RWPE2 (cell line): ENCODE results near the gene TEF.
"Not testable (repeated sequence)": the region's sequence is repeated elsewhere in the genome, so short reads cannot be mapped to it uniquely, and the experiment has no call there.

Experiments used
- ATAC-seq: fragments of 200-7000 bp; cut with Tn5 transposase; 3 replicates; pipeline ENCODE4 v1.9.1; 2021; ENCODE audit warnings: low read depth
- DNase-seq: peaks from one replicate; pipeline ENCODE4 v3.0.0-alpha.2; 2020; ENCODE audit warnings: low spot score
- H3K27ac ChIP-seq: fragments of 450-650 bp; 2 replicates; pipeline ENCODE4 v1.5.1; 2017; ENCODE audit warnings: mild to moderate bottlenecking; ENCODE audit not compliant: poor library complexity, severe bottlenecking
- H3K27me3 ChIP-seq: fragments of 250-450 bp; sonication (Bioruptor Pico); 2 replicates; pipeline ENCODE4 v1.5.1; 2021; ENCODE audit warnings: mild to moderate bottlenecking, moderate library complexity; ENCODE audit not compliant: insufficient read depth, poor library complexity, severe bottlenecking
- H3K36me3 ChIP-seq: fragments of 250-450 bp; sonication (Bioruptor Pico); 2 replicates; pipeline ENCODE4 v1.5.1; 2020; ENCODE audit warnings: low read depth, mild to moderate bottlenecking, moderate library complexity
- H3K4me1 ChIP-seq: fragments of 250-450 bp; sonication (Bioruptor Pico); 2 replicates; pipeline ENCODE4 v1.5.1; 2021; ENCODE audit warnings: mild to moderate bottlenecking, moderate library complexity; ENCODE audit not compliant: insufficient read depth, poor library complexity, severe bottlenecking
- H3K4me3 ChIP-seq: fragments of 250-450 bp; sonication (Bioruptor Pico); 2 replicates; pipeline ENCODE4 v1.5.1; 2021; ENCODE audit warnings: mild to moderate bottlenecking, moderate library complexity; ENCODE audit not compliant: severe bottlenecking
- H3K9me3 ChIP-seq: fragments of 250-450 bp; sonication (Bioruptor Pico); 2 replicates; pipeline ENCODE4 v1.5.1; 2021; ENCODE audit warnings: mild to moderate bottlenecking, moderate library complexity; ENCODE audit not compliant: severe bottlenecking
- CTCF ChIP-seq: fragments of 450-650 bp; IDR thresholded peaks from one replicate; pipeline ENCODE4 v1.5.1; 2017; ENCODE audit warnings: mild to moderate bottlenecking, moderate library complexity; ENCODE audit not compliant: poor library complexity, severe bottlenecking

Gene TEF

DNA sequence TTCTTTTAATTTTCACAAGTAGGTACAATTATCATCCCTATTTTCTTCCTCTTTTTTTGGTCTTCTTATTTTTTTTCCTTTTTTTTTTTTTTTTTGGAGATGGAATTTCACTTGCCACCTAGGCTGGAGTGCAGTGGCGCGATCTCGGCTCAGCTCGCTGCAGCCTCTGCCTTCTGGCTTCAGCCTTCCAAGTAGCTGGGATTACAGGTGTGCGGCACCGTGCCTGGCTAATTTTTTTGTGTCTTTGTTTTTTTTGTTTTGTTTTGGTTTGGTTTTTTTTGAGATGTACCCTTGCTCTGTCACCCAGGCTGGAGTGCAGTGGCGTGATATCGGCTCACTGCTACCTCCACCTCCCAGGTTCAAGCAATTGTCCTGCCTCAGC is 48.2 kb downstream of the TEF start:
- H3K4me3 ChIP-seq, result no peak overlapping the region
- no peaks in the 10 kb centered on the region for H3K27me3 ChIP-seq
- TF ChIP-seq CTCF, result no peak
- peaks cover under 1% of the 10 kb centered on the region for H3K36me3 ChIP-seq
- H3K4me1 ChIP-seq, result no peaks in the 10 kb centered on the region
- H3K9me3 ChIP-seq, result no peaks in the 10 kb centered on the region
- no peak for ATAC-seq
- no peak for DNase-seq
- H3K27ac ChIP-seq, result no peak overlapping the region

DNA sequence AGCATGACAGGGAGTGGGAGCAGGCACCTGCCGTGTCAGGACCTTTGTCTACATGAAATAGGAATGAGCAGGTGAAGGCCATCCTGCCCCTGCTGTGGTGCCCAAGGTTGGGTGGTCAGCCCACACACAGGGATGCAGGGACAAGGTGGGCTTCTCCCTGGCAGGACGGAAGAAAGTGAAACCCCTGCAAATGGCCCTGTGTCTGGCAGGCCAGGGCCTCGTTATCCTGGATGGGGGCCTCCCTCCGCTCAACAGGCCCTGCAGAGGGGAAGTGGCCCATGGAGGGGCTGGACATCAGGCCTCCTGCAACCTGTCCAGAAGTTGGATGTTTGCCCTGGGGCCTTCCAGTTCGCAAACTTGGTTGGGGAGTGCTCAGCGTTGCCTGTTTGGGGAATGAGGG is 49.9 kb downstream of the TEF start:
- no peaks in the 10 kb centered on the region for H3K27me3 ChIP-seq
- no peak overlapping the region for H3K4me3 ChIP-seq
- H3K9me3 ChIP-seq, result no peaks in the 10 kb centered on the region
- no peak for TF ChIP-seq CTCF
- DNase-seq, result no peak
- ATAC-seq, result no peak
- no peak overlapping the region for H3K27ac ChIP-seq
- H3K36me3 ChIP-seq, result peaks cover 18% of the 10 kb centered on the region
- H3K4me1 ChIP-seq, result no peaks in the 10 kb centered on the region

DNA sequence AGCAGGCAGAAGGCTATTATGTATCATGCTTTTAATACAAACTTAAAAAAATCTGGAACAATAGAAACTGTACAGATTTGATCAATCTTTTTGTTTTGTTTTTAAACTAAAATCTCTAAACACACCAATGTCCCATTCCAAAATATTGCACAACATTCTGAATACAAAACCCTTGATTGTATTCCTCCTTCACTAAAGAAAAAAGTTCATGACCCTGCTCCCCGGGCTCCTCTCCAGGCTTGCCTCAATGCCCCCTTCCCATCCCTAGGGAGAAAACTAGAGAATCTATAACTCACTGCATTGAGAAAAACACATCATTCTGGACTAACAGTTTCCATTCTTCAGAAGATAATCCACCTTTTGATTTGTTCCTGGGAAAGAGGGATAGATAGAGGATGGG is 51.7 kb downstream of the TEF start:
- not testable (repeated sequence) for DNase-seq, H3K4me3 ChIP-seq, H3K4me1 ChIP-seq, ATAC-seq, H3K27me3 ChIP-seq, H3K9me3 ChIP-seq, H3K27ac ChIP-seq
- peaks cover 31% of the 10 kb centered on the region for H3K36me3 ChIP-seq

DNA sequence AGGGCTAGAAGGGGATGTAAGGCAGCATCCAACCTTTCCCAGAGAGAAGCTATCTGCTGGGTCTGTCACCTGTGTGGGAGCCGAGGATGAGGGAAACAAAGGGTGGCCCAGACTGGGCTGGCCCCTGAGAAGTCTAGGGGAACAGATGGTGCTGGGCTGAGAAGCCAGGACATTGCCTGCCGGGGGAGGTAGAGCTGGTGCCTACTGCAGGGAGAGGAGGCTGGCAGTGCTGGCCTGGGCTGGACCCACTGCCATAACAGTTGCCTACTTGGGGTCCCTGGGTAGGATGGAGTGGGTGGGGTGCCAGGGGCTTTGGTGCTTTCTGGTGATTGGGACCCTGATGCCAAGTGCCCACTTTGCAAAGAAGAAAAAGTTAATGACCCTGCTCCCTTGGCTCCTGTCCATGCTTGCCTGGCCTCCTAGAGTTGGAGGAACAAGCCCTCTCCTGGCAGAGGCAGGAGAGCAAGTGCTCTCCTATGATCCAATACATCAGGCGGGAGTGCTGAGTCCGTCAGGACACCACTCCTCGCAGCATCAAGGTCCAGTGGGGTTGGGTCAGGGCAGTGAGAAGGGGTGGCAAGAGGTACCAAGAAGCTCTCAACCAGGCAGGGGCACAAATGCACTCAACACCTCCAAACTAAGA is 52.7 kb downstream of the TEF start:
- DNase-seq, H3K27ac ChIP-seq, H3K27me3 ChIP-seq, H3K4me3 ChIP-seq, H3K9me3 ChIP-seq, ATAC-seq, H3K4me1 ChIP-seq: not testable (repeated sequence)
- peaks cover 41% of the 10 kb centered on the region for H3K36me3 ChIP-seq

- no peak for ATAC-seq
- Histone ChIP-seq H3K4me3 (no peak overlapping the region), H3K36me3 (peaks cover 52% of the 10 kb centered on the region), H3K27ac (no peak overlapping the region), H3K27me3 (no peaks in the 10 kb centered on the region), H3K4me1 (no peaks in the 10 kb centered on the region), H3K9me3 (no peaks in the 10 kb centered on the region)
- DNase-seq, result no peak
- TF ChIP-seq CTCF, result no peak
These were observed 53.8 kb downstream of the TEF start for GRCh38 chr22:41435560-41435959.

DNA sequence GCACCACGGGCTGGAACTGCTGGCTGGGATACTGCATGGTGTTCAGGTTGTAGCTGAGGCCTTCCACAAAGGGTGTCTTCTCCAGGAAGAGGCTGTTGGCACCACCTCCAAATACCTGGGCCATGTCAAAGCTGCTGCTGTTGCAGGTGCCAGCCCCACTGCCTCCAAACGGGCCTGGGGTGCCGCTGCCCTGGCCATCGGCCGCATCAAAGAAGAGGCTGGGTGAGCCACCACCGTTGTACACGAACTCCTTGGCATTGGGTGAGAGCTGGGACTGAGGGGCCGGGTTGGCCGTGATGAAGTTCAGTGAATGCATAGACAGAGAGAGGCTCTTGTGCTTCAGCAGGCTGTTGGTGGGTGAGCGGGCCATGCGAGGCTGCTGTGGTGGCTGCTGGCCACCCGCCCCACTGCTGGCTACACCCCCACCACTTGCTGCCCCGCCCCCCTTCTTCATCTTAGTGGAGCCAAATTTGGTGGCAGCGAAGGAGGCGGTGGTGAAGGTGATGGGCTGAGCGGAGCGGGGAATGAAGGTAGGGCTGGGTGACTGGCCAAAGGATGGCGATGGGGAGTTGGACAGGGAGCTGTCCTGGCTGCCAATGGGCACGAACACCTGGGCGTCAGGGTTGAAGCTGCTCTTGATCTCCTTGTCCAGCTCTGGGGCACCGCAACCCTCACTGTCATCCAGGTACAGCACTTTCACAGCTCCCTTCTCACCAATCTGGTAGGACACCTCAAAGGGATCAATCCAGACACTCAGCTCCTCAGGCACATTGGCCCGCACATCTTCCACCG is 54.8 kb downstream of the TEF start:
- Histone ChIP-seq H3K27me3 (no peaks in the 10 kb centered on the region), H3K4me3 (no peak overlapping the region), H3K27ac (no peak overlapping the region), H3K4me1 (no peaks in the 10 kb centered on the region), H3K9me3 (no peaks in the 10 kb centered on the region), H3K36me3 (peaks cover 60% of the 10 kb centered on the region)
- ATAC-seq (no peak), DNase-seq (no peak)
- TF ChIP-seq CTCF, result no peak
